HAP-1 (cell line): ENCODE measurements around the gene CIDEC.
A peak's percentile ranks its signal among the peaks of the same experiment; 100 is the strongest.
"Not testable (repeated sequence)": the region's sequence is repeated elsewhere in the genome, so short reads cannot be mapped to it uniquely, and the experiment has no call there.

Source experiments
- DNase-seq, 2 experiments: peaks; one replicate each; pipeline ENCODE4 v3.0.0-alpha.2; 2016 to 2020; ENCODE audit warnings: low spot score in 2 of 2
- H3K27me3 ChIP-seq: fragments of 250-450 bp; sonication (Bioruptor Pico); 2 replicates; pipeline ENCODE4 v1.5.1; 2020; ENCODE audit warnings: low read depth, mild to moderate bottlenecking, moderate library complexity
- H3K36me3 ChIP-seq: fragments of 250-450 bp; sonication (Bioruptor Pico); replicated peaks from 2 replicates; pipeline ENCODE4 v1.5.1; 2020; ENCODE audit warnings: mild to moderate bottlenecking
- H3K4me1 ChIP-seq: fragments of 250-450 bp; sonication (Bioruptor Pico); 2 replicates; pipeline ENCODE4 v1.5.1; 2020; ENCODE audit warnings: mild to moderate bottlenecking
- H3K4me3 ChIP-seq: fragments of 250-450 bp; sonication (Bioruptor Pico); 2 replicates; pipeline ENCODE4 v1.5.1; 2020; ENCODE audit warnings: mild to moderate bottlenecking, moderate library complexity
- H3K9me3 ChIP-seq: fragments of 250-450 bp; sonication (Bioruptor Pico); 2 replicates; pipeline ENCODE4 v1.5.1; 2020; ENCODE audit warnings: mild to moderate bottlenecking, moderate library complexity
- in situ Hi-C: fragments of 300-500 bp; cut with MboI; formaldehyde crosslinking; loops from 3 replicates; pipeline ENCODE4 v1.14.3; 2020; ENCODE audit warnings: low sequenced_read_pairs, inconsistent platforms, mixed read lengths

Gene CIDEC

GRCh38 chr3:9876991-9877390 is 3.1 kb downstream of the CIDEC start:
- Histone ChIP-seq H3K36me3 (no peaks in the 10 kb centered on the region), H3K9me3 (no peaks in the 10 kb centered on the region), H3K4me1 (no peaks in the 10 kb centered on the region), H3K4me3 (no peak overlapping the region), H3K27me3 (no peaks in the 10 kb centered on the region)
- DNase-seq: no peak
- in situ Hi-C loops: no loop called here

GRCh38 chr3:9876255-9876654 is 3.8 kb downstream of the CIDEC start:
- H3K9me3 ChIP-seq, H3K27me3 ChIP-seq, H3K4me3 ChIP-seq, H3K36me3 ChIP-seq, in situ Hi-C loops, DNase-seq, H3K4me1 ChIP-seq: not testable (repeated sequence)

- Histone ChIP-seq H3K9me3 (no peaks in the 10 kb centered on the region), H3K4me3 (no peak overlapping the region), H3K36me3 (no peaks in the 10 kb centered on the region), H3K27me3 (no peaks in the 10 kb centered on the region), H3K4me1 (no peaks in the 10 kb centered on the region)
- in situ Hi-C loops: no loop called here
- no peak for DNase-seq
These were observed 4.6 kb downstream of the CIDEC start for GRCh38 chr3:9875448-9875847.

GRCh38 chr3:9872067-9872466 is 8.0 kb downstream of the CIDEC start:
- H3K36me3 ChIP-seq, H3K4me3 ChIP-seq, H3K9me3 ChIP-seq, H3K4me1 ChIP-seq, H3K27me3 ChIP-seq, in situ Hi-C loops, DNase-seq: not testable (repeated sequence)

- in situ Hi-C loops: no loop called here
- DNase-seq: no peak
- H3K4me1 ChIP-seq: no peaks in the 10 kb centered on the region
- H3K9me3 ChIP-seq: no peaks in the 10 kb centered on the region
- no peak overlapping the region for H3K4me3 ChIP-seq
- H3K27me3 ChIP-seq: no peaks in the 10 kb centered on the region
- no peaks in the 10 kb centered on the region for H3K36me3 ChIP-seq
These were observed 9.1 kb downstream of the CIDEC start for GRCh38 chr3:9870978-9871377.

GRCh38 chr3:9869955-9870354 is 10.1 kb downstream of the CIDEC start:
- in situ Hi-C loops: no loop called here
- Histone ChIP-seq H3K36me3 (no peaks in the 10 kb centered on the region), H3K4me1 (no peaks in the 10 kb centered on the region), H3K9me3 (no peaks in the 10 kb centered on the region), H3K27me3 (no peaks in the 10 kb centered on the region), H3K4me3 (no peak overlapping the region)
- no peak for DNase-seq

GRCh38 chr3:9867106-9867505 is 12.9 kb downstream of the CIDEC start:
- in situ Hi-C loops: no loop called here
- H3K9me3 ChIP-seq: no peaks in the 10 kb centered on the region
- no peaks in the 10 kb centered on the region for H3K36me3 ChIP-seq
- H3K27me3 ChIP-seq: no peaks in the 10 kb centered on the region
- H3K4me3 ChIP-seq: no peak overlapping the region
- H3K4me1 ChIP-seq: no peaks in the 10 kb centered on the region; the same call in none of the 2 replicates
- no peak for DNase-seq

GRCh38 chr3:9866639-9867038 is 13.4 kb downstream of the CIDEC start:
- H3K4me1 ChIP-seq: no peaks in the 10 kb centered on the region; the same call in none of the 2 replicates
- no peak overlapping the region for H3K4me3 ChIP-seq
- no peaks in the 10 kb centered on the region for H3K27me3 ChIP-seq
- no peak for DNase-seq
- in situ Hi-C loops: no loop called here
- no peaks in the 10 kb centered on the region for H3K36me3 ChIP-seq
- H3K9me3 ChIP-seq: no peaks in the 10 kb centered on the region

GRCh38 chr3:9865125-9865637 is 14.9 kb downstream of the CIDEC start:
- H3K36me3 ChIP-seq, H3K4me3 ChIP-seq, H3K9me3 ChIP-seq, H3K4me1 ChIP-seq, in situ Hi-C loops, H3K27me3 ChIP-seq, DNase-seq: not testable (repeated sequence)

- peak in 1 of 2 experiments; percentile 52 for DNase-seq
- in situ Hi-C loops: no loop called here
These were observed 15.7 kb downstream of the CIDEC start for GRCh38 chr3:9864200-9864927.

GRCh38 chr3:9863058-9863772 is 16.8 kb downstream of the CIDEC start:
- Histone ChIP-seq H3K27me3 (no peaks in the 10 kb centered on the region), H3K4me3 (no peak overlapping the region)
- in situ Hi-C loops: no loop called here

More at GRCh38 chr3:9864200-9864927, 15.7 kb downstream of the CIDEC start:
- Histone ChIP-seq H3K9me3 (no peaks in the 10 kb centered on the region), H3K36me3 (no peaks in the 10 kb centered on the region), H3K4me3 (no peak overlapping the region), H3K4me1 (no peaks in the 10 kb centered on the region; the same call in none of the 2 replicates), H3K27me3 (no peaks in the 10 kb centered on the region)

GRCh38 chr3:9862391-9863057 is 17.5 kb downstream of the CIDEC start:
- Histone ChIP-seq H3K27me3 (no peaks in the 10 kb centered on the region), H3K4me3 (no peak overlapping the region), H3K36me3 (no peaks in the 10 kb centered on the region), H3K4me1 (no peaks in the 10 kb centered on the region; the same call in none of the 2 replicates), H3K9me3 (no peaks in the 10 kb centered on the region)
- no peak for DNase-seq
- in situ Hi-C loops: no loop called here

More at GRCh38 chr3:9863058-9863772, 16.8 kb downstream of the CIDEC start:
- H3K4me1 ChIP-seq: no peaks in the 10 kb centered on the region; the same call in none of the 2 replicates
- H3K36me3 ChIP-seq: no peaks in the 10 kb centered on the region
- no peak for DNase-seq
- no peaks in the 10 kb centered on the region for H3K9me3 ChIP-seq

GRCh38 chr3:9861626-9862130 is 18.4 kb downstream of the CIDEC start:
- no peaks in the 10 kb centered on the region for H3K27me3 ChIP-seq
- no peaks in the 10 kb centered on the region for H3K36me3 ChIP-seq
- in situ Hi-C loops: no loop called here
- no peak overlapping the region for H3K4me3 ChIP-seq
- no peaks in the 10 kb centered on the region for H3K9me3 ChIP-seq
- no peak for DNase-seq
- H3K4me1 ChIP-seq: no peaks in the 10 kb centered on the region; the same call in none of the 2 replicates
